ENCODE data around the gene PLPP7. TPM values are rescaled to one million over a fixed set of nuclear protein-coding genes. Genes with fewer than 3 reads are reported as not detected.
"Not testable (repeated sequence)": the region's sequence is repeated elsewhere in the genome, so short reads cannot be mapped to it uniquely, and the experiment has no call there.

Gene PLPP7
- total RNA-seq, 2 experiments from 2014 or later = not detected

DNA sequence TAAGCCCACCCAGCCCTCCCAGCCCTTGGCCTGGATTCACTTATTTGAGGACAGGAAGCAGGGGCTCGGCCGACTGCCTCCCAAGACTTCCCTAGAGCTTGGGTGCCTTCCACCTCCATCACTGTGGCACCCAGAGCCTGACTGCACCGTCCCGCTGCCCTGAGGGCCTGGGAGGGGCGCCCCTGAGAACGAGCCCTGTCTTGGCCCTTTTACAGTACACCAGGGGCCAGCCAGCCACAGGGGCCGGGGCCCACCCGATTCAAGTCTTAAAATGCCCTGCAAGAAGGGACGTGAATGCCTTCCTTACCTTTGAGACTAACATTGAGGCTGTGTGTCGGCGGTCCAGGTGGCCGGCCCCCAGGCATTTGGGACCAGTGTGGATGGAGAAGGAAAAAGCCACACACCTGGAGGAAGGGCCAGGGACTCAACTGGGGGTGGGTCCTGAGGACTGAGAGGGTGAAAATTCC, 30.1 kb upstream of the PLPP7 start:
- no peak overlapping the region for H3K27ac Mint-ChIP-seq
- H3K9me3 Mint-ChIP-seq (ENCODE audit: low read depth) = no peaks in the 10 kb centered on the region
- H3K36me3 Mint-ChIP-seq = peaks cover 32% of the 10 kb centered on the region
- DNase-seq (no peak), ATAC-seq (no peak)
- no peaks in the 10 kb centered on the region for H3K27me3 Mint-ChIP-seq
- CTCF ChIA-PET = interaction anchor here (9.6 kb wide), 1 partner anchor 12 kb away, joined by 177 read pairs; the partner anchor contains the start of gene FAM78A
- H3K4me1 Mint-ChIP-seq = peaks cover 57% of the 10 kb centered on the region
- no peak overlapping the region for H3K4me3 Mint-ChIP-seq

DNA sequence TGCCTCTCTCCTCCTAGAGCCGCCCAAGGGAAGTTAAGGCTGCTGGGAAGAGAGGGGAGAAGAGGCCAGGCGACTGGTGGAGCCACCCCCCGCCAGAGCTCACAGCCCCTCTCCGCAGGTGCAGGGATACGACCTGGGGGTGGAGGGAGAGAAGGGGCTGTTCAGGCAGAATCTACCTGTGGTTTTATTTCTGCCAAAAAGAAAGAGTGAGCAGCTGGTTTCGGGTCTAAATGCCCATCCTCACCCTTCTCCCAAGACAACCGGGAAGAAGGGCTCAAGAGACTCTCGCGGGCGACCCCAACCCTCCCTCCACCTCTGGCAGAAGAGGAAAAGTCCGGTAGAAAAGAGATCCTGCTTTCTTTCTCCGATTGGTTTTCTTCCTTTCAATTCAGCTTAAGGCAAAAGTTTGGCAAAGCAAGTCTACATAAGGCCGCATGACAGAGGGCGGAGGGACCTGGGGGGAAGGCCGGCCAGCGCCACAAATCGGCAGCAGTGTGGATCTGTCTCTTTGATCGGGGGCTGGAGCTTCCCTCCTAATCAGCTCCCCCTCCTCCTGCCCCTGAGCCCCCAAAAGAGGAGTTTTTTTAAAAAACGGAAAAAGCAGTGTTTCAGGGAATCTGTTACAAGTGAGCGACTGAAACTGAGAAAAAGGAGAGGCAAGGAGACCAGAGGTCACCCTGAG, 29.5 kb upstream of the PLPP7 start:
- Mint-ChIP-seq H3K36me3 (peaks cover 37% of the 10 kb centered on the region), H3K9me3 (ENCODE audit: low read depth) (no peaks in the 10 kb centered on the region), H3K4me1 (peaks cover 58% of the 10 kb centered on the region), H3K27ac (peak overlapping the region; percentile 34), H3K27me3 (no peaks in the 10 kb centered on the region), H3K4me3 (no peak overlapping the region)
- ATAC-seq (no peak), DNase-seq (no peak)
- CTCF ChIA-PET = interaction anchor here (9.6 kb wide), 1 partner anchor 11 kb away, joined by 177 read pairs; the partner anchor contains the start of gene FAM78A

DNA sequence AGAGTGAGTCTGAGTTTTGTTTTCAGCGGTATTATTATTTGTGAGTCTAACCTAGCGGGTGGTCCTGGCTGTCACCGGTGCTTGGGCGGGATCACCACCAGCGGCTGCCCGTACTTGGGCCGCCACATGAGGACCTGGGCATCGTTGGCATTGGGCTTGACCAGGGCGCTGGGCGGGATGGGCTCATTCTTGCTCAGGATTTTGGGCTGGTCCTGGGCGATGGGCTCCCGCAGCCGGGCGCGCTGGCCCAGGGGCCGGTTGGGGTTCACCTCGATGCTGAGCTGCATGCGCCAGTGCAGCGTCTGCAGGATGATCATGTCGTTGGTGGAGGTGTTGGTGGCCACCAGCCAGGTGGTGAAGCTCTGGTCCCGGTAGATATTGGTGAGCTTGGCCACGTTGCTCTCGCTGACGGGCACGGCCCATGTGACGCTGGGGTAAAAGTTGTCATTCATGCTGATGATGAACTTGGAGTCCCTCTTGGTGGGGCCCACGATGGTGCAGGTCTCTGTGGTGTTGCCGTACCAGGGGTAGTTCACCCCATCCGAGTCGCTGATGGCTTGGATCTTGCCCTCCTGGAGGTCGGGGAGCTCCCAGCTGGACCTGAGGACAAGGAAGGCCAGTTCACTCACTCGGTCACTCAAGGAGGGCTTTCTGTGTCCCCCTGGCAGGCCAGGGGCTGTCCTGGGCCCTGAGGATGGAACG, 28.6 kb upstream of the PLPP7 start:
- peaks cover 38% of the 10 kb centered on the region for H3K36me3 Mint-ChIP-seq
- no peaks in the 10 kb centered on the region for H3K27me3 Mint-ChIP-seq
- no peak overlapping the region for H3K4me3 Mint-ChIP-seq
- no peak for ATAC-seq
- no peaks in the 10 kb centered on the region for H3K9me3 Mint-ChIP-seq (ENCODE audit: low read depth)
- no peak for DNase-seq
- peaks cover 58% of the 10 kb centered on the region for H3K4me1 Mint-ChIP-seq
- CTCF ChIA-PET = interaction anchor here (9.6 kb wide), 1 partner anchor 10 kb away, joined by 177 read pairs; the partner anchor contains the start of gene FAM78A
- no peak overlapping the region for H3K27ac Mint-ChIP-seq

DNA sequence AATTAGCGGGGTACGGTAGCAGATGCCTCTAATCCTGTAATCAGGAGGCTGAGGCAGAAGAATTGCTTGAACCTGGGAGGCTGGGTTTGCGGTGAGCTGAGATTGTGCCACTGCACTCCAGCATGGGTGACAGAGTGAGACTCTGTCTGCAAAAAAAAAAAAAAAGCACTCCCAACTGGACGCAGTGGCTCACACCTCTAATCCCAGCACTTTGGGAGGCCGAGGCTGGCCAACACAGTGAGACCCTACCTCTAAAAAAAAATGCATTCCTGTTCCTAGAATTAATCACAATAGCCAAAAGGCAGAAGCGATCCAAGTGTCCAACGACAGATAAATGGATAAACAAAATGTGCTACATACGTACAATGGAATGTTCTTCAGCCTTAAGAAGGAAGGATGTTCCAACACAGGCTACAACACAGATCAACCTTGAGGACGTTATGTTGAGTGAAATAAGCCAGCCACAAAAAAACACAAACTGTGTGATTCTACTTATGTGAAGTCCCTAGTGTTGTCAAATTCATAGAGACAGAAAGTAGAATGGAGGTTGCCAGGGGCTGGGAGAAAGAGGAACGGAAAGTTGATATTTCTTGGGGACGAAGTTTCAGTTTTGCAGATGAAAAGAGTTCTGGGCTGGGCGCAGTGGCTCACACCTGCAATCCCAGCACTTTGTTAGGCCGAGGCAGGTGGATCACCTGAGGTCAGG, 27.0 kb upstream of the PLPP7 start:
- CTCF ChIA-PET = no interaction called here
- Mint-ChIP-seq H3K36me3 (peaks cover 41% of the 10 kb centered on the region), H3K4me3 (no peak overlapping the region), H3K27me3 (no peaks in the 10 kb centered on the region), H3K4me1 (peaks cover 58% of the 10 kb centered on the region), H3K9me3 (ENCODE audit: low read depth) (no peaks in the 10 kb centered on the region), H3K27ac (peak overlapping the region; percentile 6)
- no peak for ATAC-seq
- DNase-seq = no peak

DNA sequence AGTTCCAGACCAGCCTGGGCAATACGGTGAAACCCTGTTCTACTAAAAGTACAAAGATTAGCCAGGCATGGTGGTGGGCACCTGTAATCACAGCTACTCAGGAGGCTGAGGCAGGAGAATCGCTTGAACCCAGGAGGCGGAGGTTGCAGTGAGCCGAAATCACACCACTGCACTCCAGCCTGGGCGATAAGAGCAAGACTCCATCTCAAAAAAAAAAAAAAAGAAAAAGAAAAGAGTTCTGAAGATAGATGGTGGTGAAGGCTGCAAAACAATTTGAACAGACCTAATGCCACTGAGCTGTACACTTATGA, 26.5 kb upstream of the PLPP7 start:
- H3K9me3 Mint-ChIP-seq (ENCODE audit: low read depth); H3K27ac Mint-ChIP-seq; DNase-seq; H3K27me3 Mint-ChIP-seq; H3K4me3 Mint-ChIP-seq; ATAC-seq: not testable (repeated sequence)
- H3K4me1 Mint-ChIP-seq = peaks cover 54% of the 10 kb centered on the region
- peaks cover 39% of the 10 kb centered on the region for H3K36me3 Mint-ChIP-seq
- CTCF ChIA-PET = interaction anchor here (0.7 to 2.0 kb wide), 2 partner anchors 11 to 109 kb away, joined by 3 to 7 read pairs; no protein-coding TSS in a partner anchor

DNA sequence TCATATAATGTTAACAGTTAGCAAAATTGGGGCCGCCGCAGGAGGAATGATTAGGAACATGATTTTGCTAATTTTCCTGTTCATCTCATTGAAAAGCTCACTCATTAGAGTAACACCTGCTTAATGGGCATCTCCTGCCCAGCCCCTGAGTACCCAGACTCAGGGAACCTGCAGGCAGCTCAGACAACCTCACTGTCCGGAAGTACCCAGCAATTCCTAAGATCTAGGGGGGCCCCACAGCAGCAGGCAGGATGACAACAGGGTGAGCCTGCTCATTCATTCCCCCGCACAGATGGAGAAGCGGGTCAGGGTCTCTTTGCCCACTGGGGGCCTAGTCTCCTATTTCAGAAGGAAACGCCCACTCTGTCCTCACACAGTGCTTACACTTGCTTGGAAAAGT, 25.8 kb upstream of the PLPP7 start:
- H3K27ac Mint-ChIP-seq = peak overlapping the region; percentile 72
- no peak overlapping the region for H3K4me3 Mint-ChIP-seq
- DNase-seq = no peak
- peaks cover 56% of the 10 kb centered on the region for H3K4me1 Mint-ChIP-seq
- ATAC-seq = no peak
- no peaks in the 10 kb centered on the region for H3K9me3 Mint-ChIP-seq (ENCODE audit: low read depth)
- H3K27me3 Mint-ChIP-seq = no peaks in the 10 kb centered on the region
- peaks cover 38% of the 10 kb centered on the region for H3K36me3 Mint-ChIP-seq
- CTCF ChIA-PET = interaction anchor here (0.7 to 2.0 kb wide), 5 partner anchors 7 to 108 kb away, joined by 3 to 7 read pairs (median 3); no protein-coding TSS in a partner anchor

DNA sequence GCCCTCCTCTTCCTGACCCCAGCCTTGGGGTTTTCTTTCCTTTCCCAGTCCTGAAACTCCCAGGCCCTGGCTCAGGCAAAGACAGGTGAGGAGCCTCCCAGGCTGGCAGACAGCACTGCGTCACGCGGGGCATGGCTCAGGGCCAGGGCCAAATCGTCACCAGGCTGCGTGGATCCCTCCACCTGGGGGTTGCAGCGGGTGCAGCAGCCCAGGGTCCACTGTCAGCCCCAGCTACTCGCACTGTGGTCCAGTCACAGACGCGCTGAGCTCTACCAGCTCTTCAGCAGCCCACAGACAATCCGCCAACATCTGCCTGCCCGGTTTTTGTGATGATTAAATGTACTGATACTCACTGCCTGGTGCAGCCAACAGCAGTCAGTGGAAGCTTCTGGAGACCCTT, 25.3 kb upstream of the PLPP7 start:
- Mint-ChIP-seq H3K4me3 (no peak overlapping the region), H3K36me3 (peaks cover 41% of the 10 kb centered on the region), H3K27ac (peak overlapping the region; percentile 72), H3K27me3 (no peaks in the 10 kb centered on the region), H3K4me1 (peaks cover 59% of the 10 kb centered on the region), H3K9me3 (ENCODE audit: low read depth) (no peaks in the 10 kb centered on the region)
- DNase-seq (no peak), ATAC-seq (no peak)
- CTCF ChIA-PET = interaction anchor here (0.9 to 2.0 kb wide), 4 partner anchors 8 to 14 kb away, joined by 3 to 7 read pairs (median 4); no protein-coding TSS in a partner anchor

DNA sequence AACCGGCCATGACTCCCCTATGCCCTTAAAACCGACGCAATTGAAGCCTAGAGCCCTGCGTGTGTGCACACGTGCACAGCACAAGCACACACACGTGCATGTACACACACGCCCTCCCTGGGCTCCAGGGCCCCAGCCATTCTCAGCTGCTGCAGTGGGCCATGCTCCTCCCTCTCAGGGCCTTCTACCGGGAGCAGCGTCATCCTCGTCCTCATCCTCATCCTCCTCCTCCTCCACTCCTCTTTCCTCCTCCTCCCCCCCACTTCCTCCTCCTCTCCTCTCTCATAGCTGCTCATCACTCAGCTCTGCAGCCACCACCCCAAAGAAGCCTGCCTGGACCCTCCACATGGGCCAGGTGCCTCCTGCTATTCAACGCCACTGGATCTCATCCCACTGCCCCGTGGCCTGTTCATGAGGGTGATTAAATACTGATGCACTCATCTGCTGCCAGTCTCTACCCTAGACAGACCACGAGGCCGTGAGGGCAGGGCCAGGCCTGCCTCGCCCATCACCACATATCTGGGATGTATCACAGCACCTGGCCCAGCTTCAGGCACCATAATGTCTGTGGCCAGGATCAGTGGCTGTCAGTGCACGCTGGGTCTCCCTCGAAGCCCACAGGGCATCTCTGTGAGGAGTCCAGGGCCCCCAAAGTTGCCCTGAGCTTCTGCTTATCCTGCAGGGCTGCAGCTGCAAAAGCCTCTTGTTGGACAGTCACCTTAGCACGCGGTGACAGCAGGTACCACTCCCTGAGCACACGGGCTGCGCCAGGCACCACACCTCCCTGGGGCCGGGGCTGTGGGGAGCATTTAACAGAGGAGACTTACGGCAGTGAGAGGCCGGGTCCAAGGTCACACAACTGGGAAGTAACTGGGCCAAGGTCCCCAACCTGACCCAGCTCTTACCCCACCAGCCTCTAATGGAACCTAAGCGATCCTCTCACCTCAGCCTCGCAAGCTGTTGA, 23.0 kb upstream of the PLPP7 start:
- Mint-ChIP-seq H3K9me3 (ENCODE audit: low read depth) (no peaks in the 10 kb centered on the region), H3K36me3 (peaks cover 39% of the 10 kb centered on the region), H3K4me1 (peaks cover 73% of the 10 kb centered on the region), H3K4me3 (peak overlapping the region; percentile 61), H3K27ac (peak overlapping the region; percentile 92), H3K27me3 (no peaks in the 10 kb centered on the region)
- CTCF ChIA-PET = interaction anchor here (1.0 to 11.9 kb wide), 4 partner anchors 9 to 70 kb away, joined by 3 to 177 read pairs (median 8); partner anchors contain the start of gene FAM78A
- ATAC-seq (peak; percentile 5), DNase-seq (peak; percentile 64)

DNA sequence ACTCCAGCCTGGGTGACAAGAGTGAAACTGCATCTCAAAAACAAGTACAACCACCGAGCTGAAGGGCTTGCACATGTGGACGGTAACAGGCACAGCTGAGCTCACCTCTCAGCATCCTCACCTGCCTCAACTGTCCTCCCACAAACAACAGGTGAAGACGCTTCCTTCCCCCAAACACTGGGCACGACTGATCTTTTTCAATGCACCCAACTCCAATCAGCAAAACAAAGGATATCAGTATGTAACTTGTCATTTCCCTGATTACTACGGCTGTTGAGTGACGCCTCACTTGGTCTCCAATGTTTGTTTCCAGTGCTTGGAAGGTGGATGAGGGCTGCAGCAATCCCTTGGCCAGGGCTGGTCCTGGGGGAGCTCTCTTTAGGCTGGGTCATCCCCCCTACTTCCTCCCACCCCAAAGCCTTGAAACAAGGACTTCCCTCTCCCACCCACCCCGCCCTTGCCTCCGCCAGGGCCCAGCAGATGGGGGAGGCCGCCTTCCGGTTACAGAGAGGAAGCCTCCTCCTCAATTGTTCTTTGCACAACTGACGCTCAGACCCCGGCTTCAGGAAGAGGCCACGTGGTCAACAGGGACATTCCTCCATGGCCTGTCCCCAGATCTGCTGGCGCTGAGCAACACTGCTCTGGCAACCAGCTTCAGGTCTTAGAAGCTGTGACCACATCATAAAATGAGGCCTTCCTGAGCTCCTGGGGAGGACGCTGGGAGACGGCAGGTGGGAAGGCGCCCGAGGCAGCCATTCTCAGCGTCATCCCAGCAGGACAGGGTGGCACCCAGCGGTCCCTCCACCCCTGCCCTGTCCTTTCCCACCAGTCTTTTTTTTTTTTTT, 19.1 kb upstream of the PLPP7 start:
- Mint-ChIP-seq H3K36me3 (peaks cover 52% of the 10 kb centered on the region), H3K4me1 (peaks cover 57% of the 10 kb centered on the region), H3K9me3 (ENCODE audit: low read depth) (no peaks in the 10 kb centered on the region), H3K27ac (peak overlapping the region; percentile 92), H3K27me3 (no peaks in the 10 kb centered on the region), H3K4me3 (peak overlapping the region; percentile 99)
- ATAC-seq (peak; percentile 20), DNase-seq (peak; percentile 75)
- CTCF ChIA-PET = interaction anchor here (0.8 to 11.9 kb wide), 4 partner anchors 15 to 470 kb away, joined by 3 to 177 read pairs (median 10); partner anchors contain the start of gene RAPGEF1

DNA sequence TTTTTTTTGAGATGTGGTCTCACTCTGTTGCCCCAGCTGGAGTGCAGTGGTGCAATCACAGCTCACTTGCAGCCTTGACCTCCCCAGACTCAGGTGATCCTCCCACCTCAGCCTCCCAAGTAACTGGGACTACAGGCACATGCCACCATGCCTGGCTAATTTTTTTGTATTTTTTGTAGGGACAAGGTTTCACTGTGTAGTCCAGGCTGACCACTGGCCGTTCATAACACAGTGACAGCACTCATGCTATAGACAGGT, 18.6 kb upstream of the PLPP7 start:
- Mint-ChIP-seq H3K4me1 (peaks cover 52% of the 10 kb centered on the region), H3K4me3 (peak overlapping the region; percentile 99), H3K27ac (peak overlapping the region; percentile 92), H3K36me3 (peaks cover 57% of the 10 kb centered on the region)
- CTCF ChIA-PET = interaction anchor here (0.8 to 11.9 kb wide), 5 partner anchors 15 to 469 kb away, joined by 3 to 177 read pairs (median 5); partner anchors contain the start of gene RAPGEF1
- H3K9me3 Mint-ChIP-seq (ENCODE audit: low read depth); ATAC-seq; H3K27me3 Mint-ChIP-seq; DNase-seq: not testable (repeated sequence)

DNA sequence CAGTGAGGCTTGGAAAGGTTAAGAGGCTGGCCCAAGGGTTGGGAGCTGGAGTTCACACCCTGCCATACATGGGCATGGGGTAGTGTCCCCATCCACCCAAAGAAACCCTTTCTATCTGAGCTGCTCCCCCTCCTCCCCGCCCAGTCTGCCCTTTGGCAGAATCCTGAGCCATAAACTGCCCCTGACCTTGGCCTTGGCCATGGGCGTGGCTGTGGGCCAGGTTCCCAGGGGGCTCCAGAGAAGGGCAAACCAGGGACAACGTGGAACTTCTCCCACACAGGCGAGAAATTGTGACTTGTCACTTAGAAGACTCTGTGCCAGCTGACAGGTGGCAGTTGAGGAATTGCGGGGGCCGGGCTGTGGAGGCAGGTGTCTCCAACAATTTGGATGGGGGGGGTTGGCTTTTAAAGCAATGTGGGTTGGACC, 18.0 kb upstream of the PLPP7 start:
- peaks cover 46% of the 10 kb centered on the region for H3K4me1 Mint-ChIP-seq
- no peaks in the 10 kb centered on the region for H3K27me3 Mint-ChIP-seq
- H3K9me3 Mint-ChIP-seq (ENCODE audit: low read depth) = no peaks in the 10 kb centered on the region
- ATAC-seq (no peak), DNase-seq (no peak)
- H3K27ac Mint-ChIP-seq = peak overlapping the region; percentile 92
- CTCF ChIA-PET = interaction anchor here (0.8 to 11.9 kb wide), 6 partner anchors 16 to 469 kb away, joined by 3 to 177 read pairs (median 4); partner anchors contain the start of gene RAPGEF1
- H3K4me3 Mint-ChIP-seq = peak overlapping the region; percentile 99
- peaks cover 56% of the 10 kb centered on the region for H3K36me3 Mint-ChIP-seq

Measured in activated CD8-positive, alpha-beta memory T cell treated with anti-CD3 and anti-CD28 coated beads, Interleukin-2, amount 10 ng/mL, durations not matched to agents 7 days and 5 days (primary cell).